Measurements from ENCODE around the gene TEAD1. TPM values are rescaled to one million over a fixed set of nuclear protein-coding genes. Genes with fewer than 3 reads are reported as not detected.

The TEAD1 gene
- total RNA-seq, 1 experiment from 2014 or later, result 102 TPM

- no peak for TF ChIP-seq POLR2AphosphoS5 (IDR thresholded peaks at IDR 0.05; ENCODE audit: low read depth, low read length)
- no peak for TF ChIP-seq SIN3A (IDR thresholded peaks at IDR 0.05; ENCODE audit: borderline replicate concordance, insufficient read depth, low read depth, low read length)
- TF ChIP-seq TCF7L2 (IDR thresholded peaks at IDR 0.05; ENCODE audit: low read depth, low read length), result no peak
- TF ChIP-seq REST (IDR thresholded peaks at IDR 0.05; ENCODE audit: insufficient read depth in 1 of 2, low read depth in 2 of 2, low read length in 1 of 2), result no peak
- H3K36me3 ChIP-seq (ENCODE audit: control insufficient read depth, insufficient read depth, low read length), result peaks cover 9% of the 10 kb centered on the region
- H3K27me3 ChIP-seq (ENCODE audit: control insufficient read depth, insufficient read depth, low read length), result no peaks in the 10 kb centered on the region
- in situ Hi-C loops (cut with HindIII; ENCODE audit: low pct_unique_long_range_greater_than_20kb, low sequenced_read_pairs), result no loop called here
- no peaks in the 10 kb centered on the region for H3K9me3 ChIP-seq (ENCODE audit: control insufficient read depth, insufficient read depth, low read depth, low read length)
- intact Hi-C loops (cut with micrococcal nuclease; ENCODE audit: unreplicated experiment), result no loop called here
- no peak overlapping the region for H3K27ac ChIP-seq (ENCODE audit: low read length)
- ChIA-PET POLR2A (interaction anchor here (0.6 kb wide), 1 partner anchor 586 kb away, joined by 3 read pairs; no protein-coding TSS in a partner anchor), CTCF (no interaction called here)
- H3K4me1 ChIP-seq (ENCODE audit: control insufficient read depth, insufficient read depth, low read length), result no peaks in the 10 kb centered on the region
- DNase-seq (ENCODE audit: low read depth, low spot score) (no peak), ATAC-seq (no peak)
- no peak overlapping the region for H3K4me3 ChIP-seq (ENCODE audit: low read depth in 2 of 2, low read length in 2 of 2)
- BruUV-seq (replicated peaks), result no TSS peak
Measured at GRCh38 chr11:12930850-12931249, 256.6 kb downstream of the TEAD1 start.

GRCh38 chr11:12932485-12932884, 258.3 kb downstream of the TEAD1 start:
- no peaks in the 10 kb centered on the region for H3K27me3 ChIP-seq (ENCODE audit: control insufficient read depth, insufficient read depth, low read length)
- ATAC-seq, result no peak
- BruUV-seq (replicated peaks), result no TSS peak
- no peak for TF ChIP-seq TCF7L2 (IDR thresholded peaks at IDR 0.05; ENCODE audit: low read depth, low read length)
- TF ChIP-seq REST (IDR thresholded peaks at IDR 0.05; ENCODE audit: insufficient read depth in 1 of 2, low read depth in 2 of 2, low read length in 1 of 2), result no peak
- TF ChIP-seq SIN3A (IDR thresholded peaks at IDR 0.05; ENCODE audit: borderline replicate concordance, insufficient read depth, low read depth, low read length), result no peak
- TF ChIP-seq POLR2AphosphoS5 (IDR thresholded peaks at IDR 0.05; ENCODE audit: low read depth, low read length), result no peak
- no peak for TF ChIP-seq CTCF (IDR thresholded peaks at IDR 0.05)
- in situ Hi-C loops (cut with HindIII; ENCODE audit: low pct_unique_long_range_greater_than_20kb, low sequenced_read_pairs) (no loop called here), intact Hi-C loops (cut with micrococcal nuclease; ENCODE audit: unreplicated experiment) (no loop called here)
- DNase-seq (ENCODE audit: low read depth, low spot score), result no peak
- ChIA-PET CTCF (no interaction called here), POLR2A (no interaction called here)
- peaks cover 9% of the 10 kb centered on the region for H3K36me3 ChIP-seq (ENCODE audit: control insufficient read depth, insufficient read depth, low read length)
- H3K9me3 ChIP-seq (ENCODE audit: control insufficient read depth, insufficient read depth, low read depth, low read length), result no peaks in the 10 kb centered on the region
- H3K4me1 ChIP-seq (ENCODE audit: control insufficient read depth, insufficient read depth, low read length), result no peaks in the 10 kb centered on the region
- H3K27ac ChIP-seq (ENCODE audit: low read length), result no peak overlapping the region
- H3K4me3 ChIP-seq (ENCODE audit: low read depth in 2 of 2, low read length in 2 of 2), result no peak overlapping the region
